ENCODE data around the gene WDR74.

Gene WDR74

DNA sequence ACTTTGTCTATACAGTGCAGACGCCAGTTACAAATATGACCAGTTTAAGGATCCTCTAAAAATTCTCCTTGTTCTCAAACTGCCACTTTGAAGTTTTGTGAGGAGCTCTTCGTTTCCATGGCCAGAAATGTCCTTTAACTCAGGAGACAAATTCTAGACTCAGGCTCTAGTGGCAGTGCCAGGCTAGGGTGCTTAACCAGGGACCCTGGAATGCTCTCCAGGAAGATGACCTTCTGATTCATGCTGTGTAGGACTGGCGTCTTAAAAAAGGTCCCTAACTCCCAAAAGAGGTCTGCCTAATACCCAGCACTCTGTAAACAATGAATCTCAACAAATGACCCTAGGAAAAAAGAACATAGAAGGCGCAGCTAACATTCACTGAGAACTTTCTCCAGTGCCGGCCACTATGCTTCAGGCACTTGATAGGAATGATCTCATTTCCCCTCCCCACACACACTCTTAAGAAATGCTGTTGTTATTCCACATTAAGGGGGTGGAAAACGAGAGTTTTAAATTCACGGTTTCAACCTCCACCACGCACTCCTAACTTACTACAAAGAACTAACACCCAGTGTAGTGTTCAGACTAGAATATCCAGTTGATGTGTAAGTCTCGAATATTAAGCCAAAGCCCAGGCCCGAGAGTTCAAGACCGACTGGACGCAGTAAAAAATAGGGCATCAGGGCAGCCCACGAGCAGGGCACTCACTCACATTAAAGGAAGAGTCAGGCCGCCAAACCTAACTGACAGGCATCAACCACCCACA is 34.9 kb downstream of the WDR74 start:
- no peak for TF ChIP-seq CTCF (conservative IDR thresholded peaks at IDR 0.05; ENCODE audit: control insufficient read depth, insufficient read depth, low read depth, low read length)
- peak overlapping the region; percentile 91 for H3K4me3 ChIP-seq (ENCODE audit: control insufficient read depth, low read depth, low read length)
- peak; percentile 47 for DNase-seq (ENCODE audit: low read depth)

DNA sequence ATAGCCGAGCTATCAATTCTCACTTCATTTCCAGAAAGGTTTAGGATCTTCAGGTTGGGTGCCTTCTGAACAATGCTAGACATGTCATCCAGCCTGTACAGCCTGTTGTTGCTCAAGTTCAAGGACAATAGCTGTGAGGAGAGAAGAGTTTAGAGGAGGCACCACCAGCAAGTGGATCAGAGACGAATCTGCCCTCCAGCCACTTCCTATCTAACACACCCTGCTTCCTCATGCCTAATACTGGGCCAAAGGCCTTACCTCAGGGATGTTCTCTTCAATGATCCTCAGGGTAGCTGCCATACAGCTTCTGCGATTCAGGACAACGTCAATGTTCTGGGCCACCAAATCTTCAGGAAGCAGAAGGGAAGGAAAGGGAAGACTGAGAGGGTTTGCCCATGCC is 38.3 kb downstream of the WDR74 start:
- H3K4me3 ChIP-seq (ENCODE audit: control insufficient read depth, low read depth, low read length), result no peak overlapping the region
- no peak for DNase-seq (ENCODE audit: low read depth)
- TF ChIP-seq CTCF (conservative IDR thresholded peaks at IDR 0.05; ENCODE audit: control insufficient read depth, insufficient read depth, low read depth, low read length), result no peak

- DNase-seq (ENCODE audit: low read depth), result no peak
- no peak for TF ChIP-seq CTCF (conservative IDR thresholded peaks at IDR 0.05; ENCODE audit: control insufficient read depth, insufficient read depth, low read depth, low read length)
- no peak overlapping the region for H3K4me3 ChIP-seq (ENCODE audit: control insufficient read depth, low read depth, low read length)
These were observed 39.9 kb downstream of the WDR74 start for GRCh38 chr11:62799486-62799885.

DNA sequence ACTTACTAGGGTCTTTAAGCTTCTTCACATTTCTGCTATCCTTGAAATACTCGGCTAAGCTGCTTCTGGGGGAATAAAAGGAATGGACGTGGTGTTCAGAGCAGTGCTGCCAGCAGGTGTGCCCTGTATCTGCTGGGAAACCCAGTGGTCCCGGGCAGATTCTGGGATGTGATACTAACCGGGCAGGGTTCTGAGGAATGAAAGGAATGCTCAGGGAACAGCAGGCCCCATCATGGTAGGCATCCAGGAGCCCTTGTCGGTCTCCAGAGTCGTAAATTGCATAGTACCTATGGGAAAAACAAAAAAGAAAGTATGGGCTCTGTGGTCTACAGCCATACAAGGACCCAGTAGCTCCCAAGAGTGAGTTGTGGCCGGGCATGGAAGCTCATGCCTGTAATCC is 43.1 kb downstream of the WDR74 start:
- no peak overlapping the region for H3K4me3 ChIP-seq (ENCODE audit: control insufficient read depth, low read depth, low read length)
- DNase-seq (ENCODE audit: low read depth), result no peak
- no peak for TF ChIP-seq CTCF (conservative IDR thresholded peaks at IDR 0.05; ENCODE audit: control insufficient read depth, insufficient read depth, low read depth, low read length)

DNA sequence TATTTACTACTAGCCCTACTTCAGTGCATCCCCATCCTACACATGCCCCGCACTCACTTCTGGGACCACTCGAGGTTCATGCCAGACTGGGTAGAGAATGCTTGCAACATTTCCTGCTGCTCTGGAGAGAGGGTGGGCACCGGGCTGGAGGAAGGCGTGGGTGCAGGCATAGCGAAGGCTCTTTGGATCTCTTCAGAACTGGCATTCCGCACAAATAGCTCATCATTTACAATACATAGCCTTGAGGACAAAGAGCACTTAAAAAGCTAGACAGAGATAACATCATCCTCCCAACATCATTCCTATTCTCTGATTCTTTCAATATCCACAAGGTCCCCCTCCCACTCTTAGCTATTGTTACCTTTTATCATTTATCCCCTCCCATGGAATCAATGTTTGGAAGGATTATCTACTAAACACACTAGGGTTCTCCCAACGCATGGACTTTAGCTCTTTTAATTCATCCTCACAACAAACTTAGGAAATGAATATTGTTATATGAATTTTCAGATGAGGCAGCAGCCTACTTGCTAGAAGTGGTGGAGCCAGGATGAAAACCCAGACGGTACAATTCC is 45.1 kb downstream of the WDR74 start:
- TF ChIP-seq CTCF (conservative IDR thresholded peaks at IDR 0.05; ENCODE audit: control insufficient read depth, insufficient read depth, low read depth, low read length), result no peak
- H3K4me3 ChIP-seq (ENCODE audit: control insufficient read depth, low read depth, low read length), result no peak overlapping the region

DNA sequence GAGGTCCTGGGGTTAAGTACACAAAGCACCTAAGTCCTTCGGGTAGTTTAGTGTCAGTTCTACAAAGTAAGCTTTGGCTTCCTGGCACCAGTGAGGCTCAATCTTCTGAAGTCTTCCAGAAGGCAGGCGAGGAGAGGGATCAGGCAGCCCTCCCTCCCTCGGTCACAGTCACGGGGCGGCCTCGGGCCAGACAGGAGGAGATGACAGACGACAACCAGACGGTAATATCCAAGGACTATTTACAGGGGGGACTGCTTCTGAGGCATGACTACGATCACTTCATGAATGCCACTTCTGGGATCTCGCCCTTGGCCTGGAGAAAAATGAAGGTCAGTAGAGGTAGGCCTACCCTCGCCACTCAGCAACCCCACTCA is 47.2 kb downstream of the WDR74 start:
- no peak for TF ChIP-seq CTCF (conservative IDR thresholded peaks at IDR 0.05; ENCODE audit: control insufficient read depth, insufficient read depth, low read depth, low read length)
- no peak for DNase-seq (ENCODE audit: low read depth)
- peak overlapping the region; percentile 16 for H3K4me3 ChIP-seq (ENCODE audit: control insufficient read depth, low read depth, low read length)

More for the DNA sequence above, 45.1 kb downstream of the WDR74 start:
- DNase-seq (ENCODE audit: low read depth), result no peak
